GM10847 (cell line): ENCODE measurements around the gene CRTC3.

Source experiments
- POLR2A ChIP-seq: IDR thresholded peaks from 2 replicates; pipeline ENCODE4 v1.6.1; 2011; ENCODE audit not compliant: insufficient read length; ENCODE audit errors: extremely low read depth

The CRTC3 gene

GRCh38 chr15:90529371-90530249, at the start of gene CRTC3:
Gene CRTC3, plus strand, starts transcription at chr15:90529923. Its CDS starts 149 bp downstream, at chr15:90530072.
- TF ChIP-seq POLR2A: peak; percentile 48

- TF ChIP-seq POLR2A: no peak
These were observed 48.7 kb upstream of the CRTC3 start for GRCh38 chr15:90481023-90481422.

GRCh38 chr15:90482124-90483011, 47.4 kb upstream of the CRTC3 start:
- TF ChIP-seq POLR2A: no peak

GRCh38 chr15:90483012-90483307, 46.8 kb upstream of the CRTC3 start:
- TF ChIP-seq POLR2A: no peak

GRCh38 chr15:90483637-90484036, 46.1 kb upstream of the CRTC3 start:
- TF ChIP-seq POLR2A: no peak

- no peak for TF ChIP-seq POLR2A
These were observed 42.5 kb upstream of the CRTC3 start for GRCh38 chr15:90487186-90487585.

GRCh38 chr15:90489514-90489913, 40.2 kb upstream of the CRTC3 start:
- TF ChIP-seq POLR2A: no peak

- TF ChIP-seq POLR2A: no peak
These were observed 39.8 kb upstream of the CRTC3 start for GRCh38 chr15:90489944-90490343.

GRCh38 chr15:90493647-90494046, 36.1 kb upstream of the CRTC3 start:
- no peak for TF ChIP-seq POLR2A

GRCh38 chr15:90495067-90495466, 34.7 kb upstream of the CRTC3 start:
- no peak for TF ChIP-seq POLR2A

GRCh38 chr15:90496791-90497190, 32.9 kb upstream of the CRTC3 start:
- no peak for TF ChIP-seq POLR2A

- no peak for TF ChIP-seq POLR2A
These were observed 32.3 kb upstream of the CRTC3 start for GRCh38 chr15:90497376-90497775.

GRCh38 chr15:90497912-90498311, 31.8 kb upstream of the CRTC3 start:
- no peak for TF ChIP-seq POLR2A

GRCh38 chr15:90500171-90500570, 29.6 kb upstream of the CRTC3 start:
- no peak for TF ChIP-seq POLR2A

GRCh38 chr15:90501898-90502297, 27.8 kb upstream of the CRTC3 start:
- no peak for TF ChIP-seq POLR2A

- no peak for TF ChIP-seq POLR2A
These were observed 17.4 kb upstream of the CRTC3 start for GRCh38 chr15:90512276-90512675.
